Naive thymus-derived CD4-positive, alpha-beta T cell (primary cell): Measurements from ENCODE around the gene SSNA1. TPM values are rescaled to one million over a fixed set of nuclear protein-coding genes. Genes with fewer than 3 reads are reported as not detected.

Source experiments
- ATAC-seq: fragments of 150-1000 bp; cut with Tn5 transposase; 2 replicates; pipeline ENCODE4 v1.10.0; 2021; ENCODE audit warnings: mild to moderate bottlenecking, moderate library complexity
- CTCF ChIA-PET: fragments of 350-600 bp; sonication (Branson Sonifier 250); formaldehyde crosslinking; loops from one replicate; lab custom pipeline; 2021; ENCODE audit warnings: antibody characterized with exemption; lab: Charles Lee
- POLR2A ChIA-PET: fragments of 350-600 bp; sonication (Branson Sonifier 250); formaldehyde crosslinking; loops from one replicate; lab custom pipeline; 2021; ENCODE audit warnings: antibody characterized with exemption, inconsistent platforms; lab: Charles Lee
- DNase-seq, 9 donors: peaks; one replicate each; pipeline versions ENCODE4 v3.0.0 to v3.0.0-alpha.2; 2020 to 2022; ENCODE audit warnings: mixed read lengths in 1 of 9
- H3K27ac ChIP-seq: one replicate; pipeline ENCODE4 v1.7.0; 2013; ENCODE audit warnings: mild to moderate bottlenecking, low read depth, low read length, moderate library complexity
- H3K27me3 ChIP-seq, 2 donors: one replicate each; pipeline ENCODE4 v1.7.0; 2013; ENCODE audit warnings: low read length in 2 of 2, mild to moderate bottlenecking in 2 of 2, moderate library complexity in 2 of 2; ENCODE audit not compliant: control insufficient read depth in 2 of 2, insufficient read depth in 2 of 2
- H3K36me3 ChIP-seq, 3 experiments: 1 replicate in 2 of 3; 2 replicates in 1 of 3; pipeline ENCODE4 v1.7.0; 2013; ENCODE audit warnings: low read length in 3 of 3, mild to moderate bottlenecking in 3 of 3, moderate library complexity in 1 of 3; ENCODE audit not compliant: insufficient read depth in 3 of 3, control insufficient read depth in 2 of 3
- H3K4me1 ChIP-seq, 2 donors: one replicate each; pipeline ENCODE4 v1.7.0; 2013; ENCODE audit warnings: low read length in 2 of 2, mild to moderate bottlenecking in 2 of 2, moderate library complexity in 1 of 2; ENCODE audit not compliant: control insufficient read depth in 2 of 2, insufficient read depth in 2 of 2
- H3K4me3 ChIP-seq: 2 replicates; pipeline ENCODE4 v1.7.0; 2013; ENCODE audit warnings: mild to moderate bottlenecking, low read length
- H3K9me3 ChIP-seq, 3 experiments: 1 replicate in 2 of 3; 2 replicates in 1 of 3; pipeline ENCODE4 v1.7.0; 2013; ENCODE audit warnings: low read length in 3 of 3; ENCODE audit not compliant: control insufficient read depth in 2 of 3
- H3K27ac Mint-ChIP-seq, 9 donors: one replicate each; pipeline ENCODE4 v1.8.0; 2020 to 2022; ENCODE audit warnings: mixed read lengths in 9 of 9, mild to moderate bottlenecking in 8 of 9, moderate library complexity in 5 of 9, inconsistent platforms in 2 of 9
- H3K27me3 Mint-ChIP-seq, 5 donors: one replicate each; pipeline ENCODE4 v1.8.0; 2021 to 2022; ENCODE audit warnings: mixed read lengths in 5 of 5, mild to moderate bottlenecking in 1 of 5
- H3K36me3 Mint-ChIP-seq, 5 donors: one replicate each; pipeline ENCODE4 v1.8.0; 2020 to 2022; ENCODE audit warnings: mixed read lengths in 5 of 5, mild to moderate bottlenecking in 3 of 5, inconsistent platforms in 1 of 5
- H3K4me1 Mint-ChIP-seq, 7 donors: one replicate each; pipeline ENCODE4 v1.8.0; 2020 to 2022; ENCODE audit warnings: mixed read lengths in 7 of 7, mild to moderate bottlenecking in 3 of 7, inconsistent platforms in 1 of 7
- H3K4me3 Mint-ChIP-seq, 10 donors: one replicate each; pipeline ENCODE4 v1.8.0; 2020 to 2022; ENCODE audit warnings: mild to moderate bottlenecking in 10 of 10, mixed read lengths in 10 of 10, moderate library complexity in 6 of 10, inconsistent platforms in 2 of 10
- H3K9me3 Mint-ChIP-seq, 11 donors: one replicate each; pipeline ENCODE4 v1.8.0; 2020 to 2022; ENCODE audit warnings: mixed read lengths in 11 of 11, mild to moderate bottlenecking in 4 of 11, inconsistent platforms in 1 of 11, moderate library complexity in 1 of 11
- intact Hi-C, 2 donors: fragments of 100-400 bp; cut with micrococcal nuclease; formaldehyde crosslinking; loops; one replicate each; pipeline ENCODE4 v1.15.1; 2023
- polyA plus RNA-seq, 2 donors: library from polyadenylated mRNA; unstranded; fragments of 300-500 nt; fragmentation: Illumina TruSeq; gene quantifications; one replicate each; pipeline ENCODE4 v1.2.3, GENCODE V29; 2021
- total RNA-seq, 6 experiments: library from RNA in 5 of 6; stranded (reverse) in 5 of 6; gene quantifications; 1 replicate in 5 of 6; 2 replicates in 1 of 6; pipeline ENCODE4 v1.2.3 and lab custom pipeline; 2021 to 2026

SSNA1 gene
- total and polyA plus RNA-seq, 7 experiments from 2014 or later = 37.9 to 133 (median 47.0) TPM

GRCh38 chr9:137235424-137236237, 47.2 kb downstream of the SSNA1 start:
- no peaks in the 10 kb centered on the region for H3K9me3 ChIP-seq
- H3K27me3 ChIP-seq = no peaks in the 10 kb centered on the region
- H3K27me3 Mint-ChIP-seq = peaks cover 0 to 10% (median 0%) of the 10 kb centered on the region in 5 donors
- no peaks in the 10 kb centered on the region for H3K36me3 Mint-ChIP-seq
- no peak for DNase-seq
- ATAC-seq = no peak
- intact Hi-C loops = loop anchor here (1.0 to 5.0 kb wide), 8 partner anchors 12 to 206 kb away; partner anchors contain the start of genes NELFB (in 2 of the 2), NDOR1 (in 1 of the 2), NPDC1 (in 1 of the 2) and TMEM203 (in 1 of the 2)
- ChIA-PET POLR2A (interaction anchor here (0.7 to 10.7 kb wide), 5 partner anchors 12 to 149 kb away, joined by 3 to 168 read pairs (median 4); partner anchors contain the start of genes MAN1B1, NELFB, RNF208 and STPG3), CTCF (interaction anchor here (1.0 to 2.2 kb wide), 5 partner anchors 13 to 140 kb away, joined by 3 to 10 read pairs (median 3); no protein-coding TSS in a partner anchor)
- H3K36me3 ChIP-seq = no peaks in the 10 kb centered on the region
- peaks cover 6 to 13% of the 10 kb centered on the region in 2 donors for H3K4me1 ChIP-seq
- H3K9me3 Mint-ChIP-seq = peaks cover 0 to 2% (median 0%) of the 10 kb centered on the region in 11 donors
- H3K27ac ChIP-seq = no peak overlapping the region
- no peak overlapping the region for H3K4me3 Mint-ChIP-seq
- H3K4me3 ChIP-seq = no peak overlapping the region
- H3K4me1 Mint-ChIP-seq = peaks cover 4 to 12% (median 11%) of the 10 kb centered on the region in 7 donors
- no peak overlapping the region for H3K27ac Mint-ChIP-seq

GRCh38 chr9:137236238-137236935, 47.9 kb downstream of the SSNA1 start:
- Mint-ChIP-seq H3K36me3 (peaks cover 0 to 4% (median 0%) of the 10 kb centered on the region in 5 donors), H3K27me3 (peaks cover 0 to 10% (median 0%) of the 10 kb centered on the region in 5 donors), H3K27ac (no peak overlapping the region), H3K4me1 (peaks cover 4 to 16% (median 11%) of the 10 kb centered on the region in 7 donors), H3K4me3 (peak overlapping the region in 2 of 10 donors; percentile 25), H3K9me3 (peaks cover 0 to 6% (median 0%) of the 10 kb centered on the region in 11 donors)
- Histone ChIP-seq H3K36me3 (no peaks in the 10 kb centered on the region), H3K27me3 (no peaks in the 10 kb centered on the region), H3K4me1 (peaks cover 6 to 13% of the 10 kb centered on the region in 2 donors), H3K27ac (no peak overlapping the region), H3K9me3 (no peaks in the 10 kb centered on the region), H3K4me3 (peak overlapping the region; percentile 27)
- intact Hi-C loops = loop anchor here (1.0 to 5.0 kb wide), 8 partner anchors 13 to 207 kb away; partner anchors contain the start of genes NELFB (in 2 of the 2), NDOR1 (in 1 of the 2), NPDC1 (in 1 of the 2) and TMEM203 (in 1 of the 2)
- POLR2A ChIA-PET = interaction anchor here (0.7 to 10.7 kb wide), 9 partner anchors 13 to 446 kb away, joined by 3 to 168 read pairs (median 3); partner anchors contain the start of genes MAN1B1, NELFB, RNF208 and STPG3
- CTCF ChIA-PET = interaction anchor here (0.5 to 2.2 kb wide), 16 partner anchors 9 to 757 kb away, joined by 3 to 13 read pairs (median 4); partner anchors contain the start of genes MAN1B1 and RNF224
- ATAC-seq (peak; percentile 56), DNase-seq (peak; percentile 79 to 93 (median 87))

GRCh38 chr9:137236936-137237421, 48.5 kb downstream of the SSNA1 start:
- Mint-ChIP-seq H3K9me3 (peaks cover 0 to 6% (median 0%) of the 10 kb centered on the region in 11 donors), H3K4me3 (peak overlapping the region in 2 of 10 donors; percentile 25), H3K27me3 (peaks cover 0 to 9% (median 0%) of the 10 kb centered on the region in 5 donors), H3K4me1 (peaks cover 4 to 16% (median 11%) of the 10 kb centered on the region in 7 donors), H3K36me3 (peaks cover 0 to 4% (median 0%) of the 10 kb centered on the region in 5 donors), H3K27ac (no peak overlapping the region)
- no peaks in the 10 kb centered on the region for H3K27me3 ChIP-seq
- CTCF ChIA-PET = interaction anchor here (0.5 to 2.2 kb wide), 16 partner anchors 10 to 756 kb away, joined by 3 to 13 read pairs (median 4); partner anchors contain the start of genes MAN1B1 and RNF224
- ATAC-seq (no peak), DNase-seq (no peak)
- intact Hi-C loops = loop anchor here (1.0 to 5.0 kb wide), 8 partner anchors 14 to 208 kb away; partner anchors contain the start of genes NELFB (in 2 of the 2), NDOR1 (in 1 of the 2), NPDC1 (in 1 of the 2) and TMEM203 (in 1 of the 2)
- H3K4me3 ChIP-seq = peak overlapping the region; percentile 27
- H3K27ac ChIP-seq = no peak overlapping the region
- H3K36me3 ChIP-seq = peaks cover 0 to under 1% (median 0%) of the 10 kb centered on the region in 3 experiments
- H3K9me3 ChIP-seq = no peaks in the 10 kb centered on the region
- peaks cover 7 to 15% of the 10 kb centered on the region in 2 donors for H3K4me1 ChIP-seq
- POLR2A ChIA-PET = interaction anchor here (0.7 to 10.7 kb wide), 8 partner anchors 14 to 446 kb away, joined by 3 to 168 read pairs (median 3); partner anchors contain the start of genes NELFB, RNF208, STPG3 and TMEM141

DNA sequence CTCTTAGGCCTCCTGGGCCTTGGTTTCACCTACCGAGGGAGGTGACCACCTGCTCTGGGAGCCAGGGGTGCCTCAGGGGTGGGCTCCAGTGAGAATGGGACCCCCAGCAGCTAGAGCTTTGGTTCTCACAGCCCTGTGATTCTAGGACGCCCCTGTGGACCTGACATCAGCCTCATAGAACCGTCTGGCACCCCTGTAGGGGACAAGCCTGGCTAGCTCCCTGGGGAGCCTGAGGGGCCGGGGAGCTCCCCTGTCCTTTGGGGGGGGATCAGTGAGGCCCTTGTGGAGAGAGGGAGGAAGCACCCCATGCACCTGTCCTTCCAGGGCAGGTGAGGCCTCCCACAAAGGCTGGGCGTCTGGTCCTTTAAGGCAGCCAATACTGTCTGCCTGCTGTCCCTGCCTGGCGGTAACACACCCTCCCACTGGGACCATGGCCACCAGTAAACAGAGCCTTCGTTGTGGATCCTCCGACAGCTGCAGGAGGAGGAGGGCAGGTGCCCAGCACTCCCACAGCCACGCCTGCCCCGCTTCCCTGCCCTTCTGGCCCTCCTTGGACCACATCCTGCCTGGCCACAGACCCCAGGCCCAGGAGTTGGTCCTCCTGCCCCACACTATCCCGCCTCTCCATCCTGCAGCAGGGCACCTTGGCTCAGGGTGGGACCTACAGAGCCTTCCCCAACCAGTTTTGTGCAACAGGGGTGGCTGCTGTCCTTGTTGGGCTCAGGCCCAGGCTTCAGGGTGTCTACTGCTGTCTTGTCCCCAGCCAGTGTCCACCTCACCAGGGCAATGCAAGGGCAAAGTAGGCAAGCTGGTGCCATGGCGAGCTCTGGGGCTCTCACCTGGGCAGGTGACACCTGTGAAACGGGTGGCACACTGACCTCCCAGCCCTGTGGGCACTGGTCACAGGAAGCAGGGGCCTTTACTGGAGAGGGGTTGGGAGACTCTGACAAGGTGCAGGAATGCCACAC, 49.6 kb downstream of the SSNA1 start:
- ChIA-PET CTCF (interaction anchor here (0.6 to 2.2 kb wide), 8 partner anchors 9 to 199 kb away, joined by 3 to 13 read pairs (median 4); partner anchors contain the start of gene RNF224), POLR2A (interaction anchor here (0.9 to 10.7 kb wide), 4 partner anchors 14 to 152 kb away, joined by 3 to 168 read pairs (median 12); partner anchors contain the start of genes ANAPC2, MAN1B1, NELFB and SSNA1)
- peaks cover 0 to 11% (median 4%) of the 10 kb centered on the region in 5 donors for H3K36me3 Mint-ChIP-seq
- Histone ChIP-seq H3K36me3 (peaks cover 0 to 11% (median 9%) of the 10 kb centered on the region in 3 experiments), H3K4me1 (peaks cover 15 to 24% of the 10 kb centered on the region in 2 donors), H3K27me3 (no peaks in the 10 kb centered on the region), H3K9me3 (no peaks in the 10 kb centered on the region), H3K27ac (no peak overlapping the region), H3K4me3 (no peak overlapping the region)
- intact Hi-C loops = loop anchor here in 1 of 2 donors (5.0 kb wide), 1 partner anchor 191 kb away; the partner anchor contains the start of gene NPDC1
- H3K27me3 Mint-ChIP-seq = peaks cover 0 to 9% (median 0%) of the 10 kb centered on the region in 5 donors
- DNase-seq = no peak
- peak overlapping the region in 1 of 9 donors; percentile 36 for H3K27ac Mint-ChIP-seq
- peaks cover 9 to 26% (median 20%) of the 10 kb centered on the region in 7 donors for H3K4me1 Mint-ChIP-seq
- H3K4me3 Mint-ChIP-seq = peak overlapping the region in 3 of 10 donors; percentile 12 to 66 (median 50)
- no peak for ATAC-seq
- peaks cover 0 to 8% (median 0%) of the 10 kb centered on the region in 11 donors for H3K9me3 Mint-ChIP-seq
